H1 (cell line): ENCODE results near the gene CYP27C1. TPM values are rescaled to one million over a fixed set of nuclear protein-coding genes. Genes with fewer than 3 reads are reported as not detected.

ENCODE experiments used
- SUZ12 ChIP-seq: fragments of 200-600 bp; sonication (generic); IDR thresholded peaks from 2 replicates; pipeline ENCODE4 v1.6.1; 2012; ENCODE audit warnings: mild to moderate bottlenecking, inconsistent platforms, low read length, moderate library complexity, mixed read lengths
- TAF1 ChIP-seq: IDR thresholded peaks from 2 replicates; pipeline ENCODE4 v1.6.1; 2011; ENCODE audit warnings: mild to moderate bottlenecking, low read depth, low read length
- polyA plus RNA-seq, 7 experiments: library from polyadenylated mRNA; depleted of rRNA in 3 of 7; stranded (reverse) in 5 of 7; unstranded in 2 of 7; fragments of >200 nt in 5 of 7; fragments of 200-250 nt in 2 of 7; gene quantifications; 1 replicate in 5 of 7; 2 replicates in 1 of 7; 4 replicates in 1 of 7; pipeline versions ENCODE4 v1.2.1 to v1.2.3, GENCODE V29; 2011 to 2013; ENCODE audit warnings: missing spikeins in 2 of 7, mixed read lengths in 2 of 7
- total RNA-seq: library from RNA; stranded (reverse); fragmentation: NEBNext Ultra II Directional; extraction: Animal tissue kit (Norgen Biotek cat#: 25700); gene quantifications from 2 replicates; pipeline ENCODE4 v1.2.1, GENCODE V29; 2021

Gene CYP27C1
- total and polyA plus RNA-seq, 2 of the 8 experiments (the other 6 are each of a cell fraction or from before 2014, with no cell fraction given): 1.3 to 3.2 TPM

GRCh38 chr2:127231130-127231865 lies 11.2 kb upstream of the CYP27C1 start (continued):
- no peak for TF ChIP-seq SUZ12
- TF ChIP-seq TAF1: no peak
